GM10248 (cell line): ENCODE data around the gene DTWD2.
"Not testable (repeated sequence)": the region's sequence is repeated elsewhere in the genome, so short reads cannot be mapped to it uniquely, and the experiment has no call there.

Experiments used
- CTCF ChIA-PET: fragments of 300-600 bp; sonication (Branson Sonifier 250); formaldehyde crosslinking; extraction: SDS; loops from one replicate; lab custom pipeline; 2021; ENCODE audit warnings: antibody characterized with exemption; lab: Yijun Ruan, JAX
- POLR2A ChIA-PET: fragments of 350-650 bp; sonication (Branson Sonifier 250); formaldehyde crosslinking; extraction: SDS; loops from one replicate; lab custom pipeline; 2020; ENCODE audit warnings: antibody characterized with exemption; lab: Yijun Ruan, JAX
- DNase-seq: peaks from one replicate; pipeline ENCODE4 v3.0.0; 2012; ENCODE audit errors: extremely low spot score
- TF ChIP-seq, protein P1 (sequence below): IDR thresholded peaks from 2 replicates; pipeline ENCODE4 v1.5.1; 2012; ENCODE audit warnings: mild to moderate bottlenecking, low read depth; ENCODE audit errors: extremely low read depth, missing control alignments, control extremely low read depth

Gene DTWD2

DNA sequence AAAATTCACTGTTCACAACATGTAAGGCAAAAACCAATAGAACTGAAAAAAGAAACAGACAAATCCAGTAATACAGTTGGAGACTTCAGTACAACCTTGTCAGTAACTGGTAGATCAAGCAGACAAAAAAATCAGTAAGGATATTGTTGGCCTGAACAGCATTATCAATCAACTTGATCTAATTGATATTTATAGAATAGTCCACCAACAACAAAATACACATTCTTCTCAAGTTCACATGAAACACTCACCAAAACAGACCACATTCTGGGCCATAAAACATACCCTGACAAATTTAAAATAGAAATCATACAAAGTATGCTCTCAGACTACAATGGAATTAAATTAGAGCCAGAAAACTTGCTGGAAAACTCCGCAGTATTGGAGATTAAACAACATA lies 56.8 kb downstream of the DTWD2 start:
- TF ChIP-seq, protein P1, sequence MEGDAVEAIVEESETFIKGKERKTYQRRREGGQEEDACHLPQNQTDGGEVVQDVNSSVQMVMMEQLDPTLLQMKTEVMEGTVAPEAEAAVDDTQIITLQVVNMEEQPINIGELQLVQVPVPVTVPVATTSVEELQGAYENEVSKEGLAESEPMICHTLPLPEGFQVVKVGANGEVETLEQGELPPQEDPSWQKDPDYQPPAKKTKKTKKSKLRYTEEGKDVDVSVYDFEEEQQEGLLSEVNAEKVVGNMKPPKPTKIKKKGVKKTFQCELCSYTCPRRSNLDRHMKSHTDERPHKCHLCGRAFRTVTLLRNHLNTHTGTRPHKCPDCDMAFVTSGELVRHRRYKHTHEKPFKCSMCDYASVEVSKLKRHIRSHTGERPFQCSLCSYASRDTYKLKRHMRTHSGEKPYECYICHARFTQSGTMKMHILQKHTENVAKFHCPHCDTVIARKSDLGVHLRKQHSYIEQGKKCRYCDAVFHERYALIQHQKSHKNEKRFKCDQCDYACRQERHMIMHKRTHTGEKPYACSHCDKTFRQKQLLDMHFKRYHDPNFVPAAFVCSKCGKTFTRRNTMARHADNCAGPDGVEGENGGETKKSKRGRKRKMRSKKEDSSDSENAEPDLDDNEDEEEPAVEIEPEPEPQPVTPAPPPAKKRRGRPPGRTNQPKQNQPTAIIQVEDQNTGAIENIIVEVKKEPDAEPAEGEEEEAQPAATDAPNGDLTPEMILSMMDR: no peak
- no peak for DNase-seq
- ChIA-PET POLR2A (interaction anchor here (0.6 kb wide), 1 partner anchor 539 kb away, joined by 5 read pairs; no protein-coding TSS in a partner anchor), CTCF (no interaction called here)

DNA sequence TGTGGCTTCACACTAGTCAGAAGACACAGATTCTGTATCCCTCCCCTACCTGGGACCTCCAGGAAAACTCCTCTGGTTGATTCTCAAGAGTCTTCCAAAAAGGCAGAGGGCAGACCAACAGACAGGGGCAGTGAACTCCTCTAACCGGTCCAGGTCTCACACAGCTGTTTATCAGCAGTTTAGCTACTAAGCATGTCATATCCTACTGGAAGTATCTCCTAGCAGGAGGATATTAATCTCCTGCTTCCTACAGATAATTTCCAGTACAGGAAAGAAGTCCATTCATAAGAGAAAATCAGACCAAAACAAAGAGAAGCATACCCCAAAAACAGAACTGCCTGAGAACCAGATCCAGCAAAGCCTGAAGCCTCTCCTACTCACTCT lies 64.3 kb downstream of the DTWD2 start:
- ChIA-PET CTCF (no interaction called here), POLR2A (no interaction called here)
- no peak for DNase-seq
- TF ChIP-seq, protein P1: no peak

DNA sequence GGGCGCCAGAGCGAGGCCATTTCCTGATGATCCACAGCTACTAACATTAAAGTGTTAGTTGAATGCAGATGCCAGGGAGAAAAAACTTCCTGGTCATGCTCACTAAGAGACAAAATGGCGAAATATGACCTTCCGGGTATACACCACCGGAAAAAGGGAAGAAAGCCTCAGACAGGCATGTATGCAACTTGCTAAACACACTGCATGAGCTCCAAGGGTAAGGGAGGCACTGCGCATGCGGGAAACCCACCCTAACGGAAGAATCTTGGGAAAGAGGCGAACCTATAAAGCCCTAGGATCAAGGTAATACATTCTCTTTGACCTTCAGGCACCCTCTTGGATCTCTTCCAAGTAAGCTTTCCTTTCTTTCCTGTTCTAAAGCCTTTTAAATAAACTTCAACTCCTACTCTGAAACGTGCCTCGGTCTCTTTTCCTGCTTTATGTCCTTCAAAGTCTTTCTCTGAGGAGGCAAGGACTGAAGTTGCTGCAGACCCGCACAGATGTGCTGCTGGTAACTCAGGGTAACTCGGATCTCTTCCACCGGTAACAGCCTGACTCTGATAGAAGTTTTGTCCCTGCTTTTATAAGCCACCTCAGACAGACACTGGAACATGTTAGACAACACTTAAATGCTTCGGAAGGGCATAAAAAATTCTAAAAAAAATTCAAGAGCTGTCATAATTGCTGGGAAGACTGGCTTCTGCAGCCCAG lies 64.9 kb downstream of the DTWD2 start:
- DNase-seq: no peak
- TF ChIP-seq, protein P1: no peak
- ChIA-PET POLR2A (no interaction called here), CTCF (interaction anchor here (1.0 kb wide), 1 partner anchor 11 kb away, joined by 3 read pairs; no protein-coding TSS in a partner anchor)

DNA sequence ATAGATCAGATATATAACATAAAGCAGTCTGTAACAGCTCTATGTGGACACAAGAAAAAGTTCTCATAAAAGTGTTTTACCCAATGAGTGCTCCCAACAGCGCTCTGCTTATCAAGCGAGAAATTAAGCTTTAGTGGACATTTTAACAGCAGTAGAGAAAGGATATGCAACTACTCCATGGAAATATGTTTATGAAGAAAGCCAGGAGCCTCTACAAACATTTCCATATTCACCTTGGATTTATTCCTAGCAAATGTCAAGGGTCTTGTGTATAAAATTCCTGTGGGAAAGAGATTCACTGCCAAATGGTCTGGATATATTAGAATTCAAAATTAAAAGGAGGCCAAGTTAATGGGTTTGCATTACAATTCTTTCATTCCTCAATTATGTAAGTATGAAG lies 66.5 kb downstream of the DTWD2 start:
- TF ChIP-seq, protein P1: no peak
- CTCF ChIA-PET: no interaction called here
- POLR2A ChIA-PET: no interaction called here

DNA sequence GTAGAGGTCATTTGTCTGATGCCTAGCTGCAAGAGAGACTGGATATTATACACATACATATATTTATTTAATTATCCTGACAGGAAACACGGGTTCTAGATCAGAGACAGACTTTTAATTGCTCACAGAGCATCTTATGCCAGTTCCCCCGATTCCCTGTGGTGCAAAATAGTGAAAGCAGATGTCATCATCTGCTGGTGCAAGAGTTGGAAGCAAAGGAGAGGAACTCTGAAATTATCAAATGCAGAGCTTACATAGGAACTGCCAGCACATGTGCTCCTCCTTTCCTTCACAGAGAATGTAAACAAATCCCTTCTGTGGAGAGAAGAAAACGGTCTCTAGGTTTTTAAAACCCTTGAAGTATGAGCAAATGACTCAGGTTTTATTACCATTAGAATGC lies 69.3 kb downstream of the DTWD2 start:
- CTCF ChIA-PET: interaction anchor here (1.0 kb wide), 1 partner anchor 10 kb away, joined by 3 read pairs; no protein-coding TSS in a partner anchor
- POLR2A ChIA-PET: interaction anchor here (0.6 kb wide), 1 partner anchor 1729 kb away, joined by 3 read pairs; no protein-coding TSS in a partner anchor
- DNase-seq: no peak
- TF ChIP-seq, protein P1: no peak

More for the DNA sequence above, 66.5 kb downstream of the DTWD2 start:
- DNase-seq: no peak

DNA sequence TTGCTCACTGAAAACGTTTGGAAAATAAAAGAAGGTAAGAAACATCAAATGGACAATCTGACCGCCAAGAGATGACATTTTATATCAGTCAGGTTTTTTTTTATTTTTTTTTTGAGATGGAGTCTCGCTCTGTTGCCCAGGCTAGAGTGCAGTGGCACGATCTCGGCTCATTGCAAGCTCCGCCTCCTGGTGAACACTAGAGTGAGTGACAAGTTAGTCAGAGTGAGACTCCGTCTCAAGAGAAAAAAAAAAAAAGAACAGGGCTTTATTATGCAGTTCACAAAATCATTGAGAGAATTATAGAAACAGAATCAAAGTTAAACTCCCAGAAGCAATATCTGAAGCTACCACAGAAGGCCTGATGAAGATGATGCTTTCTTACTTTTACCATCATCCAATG lies 70.1 kb downstream of the DTWD2 start:
- ChIA-PET CTCF (no interaction called here), POLR2A (interaction anchor here (0.6 kb wide), 1 partner anchor 1730 kb away, joined by 3 read pairs; no protein-coding TSS in a partner anchor)
- DNase-seq: no peak
- TF ChIP-seq, protein P1: no peak

DNA sequence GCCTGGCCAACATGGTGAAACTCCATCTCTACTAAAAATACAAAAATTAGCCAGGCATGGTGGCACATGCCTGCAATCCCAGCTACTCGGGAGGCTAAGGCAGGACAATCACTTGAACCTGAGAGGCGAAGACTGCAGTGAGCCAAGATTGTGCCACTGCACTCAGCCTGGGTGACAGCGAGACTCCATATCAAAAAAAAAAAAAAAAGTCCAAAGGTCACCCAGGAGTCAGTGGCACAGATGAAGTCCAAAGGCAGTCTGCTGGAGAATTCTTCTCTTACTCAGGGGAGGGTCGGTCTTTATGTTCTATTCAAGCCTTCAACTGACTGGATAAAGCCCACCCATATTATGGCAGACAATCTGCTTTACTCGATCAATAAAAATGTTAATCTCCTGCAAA lies 80.8 kb downstream of the DTWD2 start:
- POLR2A ChIA-PET, DNase-seq, CTCF ChIA-PET: not testable (repeated sequence)
